Mesothelial cell of epicardium (in vitro differentiated cells): ENCODE data around the gene DNM2. TPM values are rescaled to one million over a fixed set of nuclear protein-coding genes. Genes with fewer than 3 reads are reported as not detected.

Experiments
- DNase-seq, 2 experiments: peaks; one replicate each; pipeline ENCODE4 v3.0.0; 2021; ENCODE audit warnings: low spot score in 2 of 2; ENCODE audit not compliant: unreplicated experiment in 2 of 2
- H3K27ac Mint-ChIP-seq: 2 replicates; pipeline ENCODE4 v1.8.0; 2021; ENCODE audit warnings: mixed read lengths
- H3K27me3 Mint-ChIP-seq: 2 replicates; pipeline ENCODE4 v1.8.0; 2021; ENCODE audit warnings: low read depth, mixed read lengths
- H3K36me3 Mint-ChIP-seq: 2 replicates; pipeline ENCODE4 v1.8.0; 2021; ENCODE audit warnings: mixed read lengths
- H3K4me1 Mint-ChIP-seq: 2 replicates; pipeline ENCODE4 v1.8.0; 2021; ENCODE audit warnings: mixed read lengths
- H3K4me3 Mint-ChIP-seq: 2 replicates; pipeline ENCODE4 v1.8.0; 2021; ENCODE audit warnings: mild to moderate bottlenecking, moderate library complexity, mixed read lengths
- H3K9me3 Mint-ChIP-seq: 2 replicates; pipeline ENCODE4 v1.8.0; 2021; ENCODE audit warnings: mixed read lengths
- CTCF ChIP-seq: fragments of 200-600 bp; sonication (generic); IDR thresholded peaks from one replicate; pipeline ENCODE4 v1.5.0; 2021; ENCODE audit warnings: antibody characterized with exemption; ENCODE audit not compliant: unreplicated experiment
- total RNA-seq: library from RNA; stranded (reverse); gene quantifications from 3 replicates; pipeline ENCODE4 v1.2.1, GENCODE V29; 2021

DNM2 gene
- total RNA-seq, 1 donor from 2014 or later: 128 TPM

DNA sequence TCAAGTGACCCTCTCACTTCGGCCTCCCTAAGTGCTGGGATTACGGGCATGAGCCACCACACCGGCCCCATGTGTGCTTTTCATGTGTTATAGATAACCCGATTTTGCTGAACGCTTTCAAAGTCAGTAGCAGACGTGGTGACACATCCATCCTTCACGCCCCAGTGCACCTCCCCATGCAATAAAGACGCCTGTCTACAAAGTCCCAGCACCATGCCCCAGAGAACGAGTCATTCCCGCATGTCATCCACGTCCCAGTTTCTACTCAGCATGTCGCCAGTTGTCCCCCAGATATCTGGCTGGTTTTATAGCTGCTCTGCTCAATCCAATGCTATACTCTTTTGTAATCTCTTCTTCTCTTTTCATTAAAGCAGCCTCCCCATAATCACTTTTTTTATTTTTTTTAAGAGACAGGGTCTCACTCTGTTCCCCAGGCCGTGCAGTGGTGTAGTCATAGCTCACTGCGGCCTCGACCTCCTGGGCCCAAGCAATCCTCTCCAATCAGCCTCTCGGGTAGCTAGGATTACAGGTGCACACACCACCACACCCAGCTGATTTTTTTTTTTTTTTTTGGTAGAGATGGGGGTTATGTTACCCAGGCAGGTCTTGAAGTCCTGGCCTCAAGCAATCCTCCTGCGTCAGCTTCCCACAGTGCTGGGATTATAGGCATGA, 42.5 kb downstream of the DNM2 start:
- no peaks in the 10 kb centered on the region for H3K27me3 Mint-ChIP-seq
- no peak for DNase-seq
- H3K4me3 Mint-ChIP-seq: no peak overlapping the region
- H3K9me3 Mint-ChIP-seq: peaks cover 5% of the 10 kb centered on the region
- no peak overlapping the region for H3K27ac Mint-ChIP-seq
- peaks cover 13% of the 10 kb centered on the region for H3K36me3 Mint-ChIP-seq
- no peak for TF ChIP-seq CTCF
- H3K4me1 Mint-ChIP-seq: no peaks in the 10 kb centered on the region

DNA sequence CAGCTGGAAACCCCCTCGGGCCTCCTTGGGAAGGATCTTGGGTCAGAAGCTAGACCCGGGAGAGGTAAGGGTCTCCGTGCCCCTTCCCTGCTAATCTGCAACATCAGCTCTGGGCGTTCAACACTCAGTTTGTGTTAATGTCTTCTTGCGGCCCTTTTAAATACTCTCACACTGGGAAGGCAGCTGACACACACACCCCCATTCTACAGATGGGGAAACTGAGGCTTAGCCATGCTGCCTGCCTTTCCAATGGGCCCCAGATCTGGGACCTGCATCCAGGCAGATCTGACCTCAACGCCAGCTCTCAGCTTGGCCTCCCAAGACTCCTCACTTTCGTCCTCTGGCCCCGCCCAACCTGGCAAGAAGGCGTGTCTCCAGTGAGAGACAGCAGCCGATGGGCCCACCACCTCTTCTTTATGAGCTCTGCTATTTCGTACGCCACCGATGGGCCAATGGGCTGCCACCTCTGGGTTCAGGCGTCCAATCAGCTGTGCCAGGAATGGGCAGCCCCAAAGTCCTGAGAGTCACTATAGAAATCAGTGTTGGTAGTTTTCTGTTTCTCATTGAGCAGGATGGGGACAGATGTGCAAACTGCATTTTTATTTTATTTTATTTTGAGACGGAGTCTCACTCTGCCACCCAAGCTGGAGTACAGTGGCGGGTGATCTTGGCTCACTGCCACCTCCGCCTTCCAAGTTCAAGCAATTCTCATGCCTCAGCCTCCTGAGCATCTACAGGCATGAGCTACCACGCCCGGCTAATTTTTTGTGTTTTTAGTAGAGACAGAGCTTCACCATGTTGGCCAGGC, 43.8 kb downstream of the DNM2 start:
- Mint-ChIP-seq H3K9me3 (peaks cover 5% of the 10 kb centered on the region), H3K4me1 (no peaks in the 10 kb centered on the region), H3K36me3 (peaks cover 13% of the 10 kb centered on the region), H3K27ac (no peak overlapping the region), H3K27me3 (no peaks in the 10 kb centered on the region), H3K4me3 (no peak overlapping the region)
- no peak for DNase-seq
- no peak for TF ChIP-seq CTCF

DNA sequence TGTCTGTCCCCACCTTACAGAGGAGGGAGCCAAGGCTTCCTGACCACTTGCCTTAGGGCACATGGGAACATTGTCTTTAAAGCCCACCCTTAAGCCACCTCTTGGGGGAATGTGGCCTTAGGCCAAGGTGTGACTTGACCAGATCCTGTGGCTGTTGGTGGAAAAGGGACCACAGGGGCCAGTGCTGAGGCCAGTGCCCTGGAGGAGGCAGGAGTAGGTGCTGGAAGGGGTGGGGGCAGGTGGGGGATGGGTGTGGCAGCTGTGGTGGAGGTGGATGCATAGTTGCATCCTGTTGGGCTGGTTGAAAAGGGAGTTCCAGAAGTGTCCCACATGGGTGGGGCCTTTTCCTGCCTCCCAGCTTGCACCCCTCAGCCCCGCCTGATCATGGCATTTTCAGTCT, 44.8 kb downstream of the DNM2 start:
- Mint-ChIP-seq H3K36me3 (peaks cover 13% of the 10 kb centered on the region), H3K27ac (no peak overlapping the region), H3K4me1 (no peaks in the 10 kb centered on the region), H3K9me3 (peaks cover 5% of the 10 kb centered on the region), H3K27me3 (no peaks in the 10 kb centered on the region), H3K4me3 (no peak overlapping the region)
- DNase-seq: no peak
- TF ChIP-seq CTCF: no peak

- H3K4me1 Mint-ChIP-seq: no peaks in the 10 kb centered on the region
- H3K4me3 Mint-ChIP-seq: no peak overlapping the region
- H3K27me3 Mint-ChIP-seq: no peaks in the 10 kb centered on the region
- H3K36me3 Mint-ChIP-seq: peaks cover 13% of the 10 kb centered on the region
- H3K27ac Mint-ChIP-seq: no peak overlapping the region
- no peak for DNase-seq
- no peak for TF ChIP-seq CTCF
- peaks cover 5% of the 10 kb centered on the region for H3K9me3 Mint-ChIP-seq
Measured at GRCh38 chr19:10763411-10763810, 45.5 kb downstream of the DNM2 start.

DNA sequence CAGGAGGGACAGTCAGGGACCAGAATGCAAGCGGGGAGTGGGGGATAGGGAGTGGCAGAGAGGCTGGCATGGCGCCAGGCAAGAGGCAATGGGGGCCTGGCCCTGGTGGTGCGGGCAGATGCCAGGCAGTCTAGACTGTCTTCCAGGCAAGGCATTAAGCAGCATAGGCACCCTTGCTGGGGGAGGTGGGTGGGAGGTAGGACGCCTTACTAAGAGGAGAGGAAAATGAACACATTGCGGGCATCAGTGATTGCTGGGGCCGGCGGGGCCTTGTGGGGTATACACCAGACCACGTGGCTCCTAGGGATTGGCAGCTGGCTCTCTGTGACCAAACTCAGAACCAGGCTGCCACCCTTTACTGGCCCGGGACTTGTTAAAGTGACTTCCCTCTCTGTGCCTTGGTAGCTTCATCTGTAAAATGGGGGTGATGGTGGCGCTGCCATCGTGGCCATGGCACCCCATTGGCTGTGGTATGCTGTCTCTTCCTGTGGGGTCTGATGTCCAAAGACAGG, 46.0 kb downstream of the DNM2 start:
- Mint-ChIP-seq H3K36me3 (peaks cover 10% of the 10 kb centered on the region), H3K4me1 (no peaks in the 10 kb centered on the region), H3K4me3 (no peak overlapping the region), H3K27ac (no peak overlapping the region), H3K27me3 (no peaks in the 10 kb centered on the region), H3K9me3 (peaks cover 4% of the 10 kb centered on the region)
- DNase-seq: no peak
- no peak for TF ChIP-seq CTCF
